Measurements from ENCODE around the gene SETD4. TPM values are rescaled to one million over a fixed set of nuclear protein-coding genes. Genes with fewer than 3 reads are reported as not detected.
"Not testable (repeated sequence)": the region's sequence is repeated elsewhere in the genome, so short reads cannot be mapped to it uniquely, and the experiment has no call there.

The SETD4 gene, protein sequence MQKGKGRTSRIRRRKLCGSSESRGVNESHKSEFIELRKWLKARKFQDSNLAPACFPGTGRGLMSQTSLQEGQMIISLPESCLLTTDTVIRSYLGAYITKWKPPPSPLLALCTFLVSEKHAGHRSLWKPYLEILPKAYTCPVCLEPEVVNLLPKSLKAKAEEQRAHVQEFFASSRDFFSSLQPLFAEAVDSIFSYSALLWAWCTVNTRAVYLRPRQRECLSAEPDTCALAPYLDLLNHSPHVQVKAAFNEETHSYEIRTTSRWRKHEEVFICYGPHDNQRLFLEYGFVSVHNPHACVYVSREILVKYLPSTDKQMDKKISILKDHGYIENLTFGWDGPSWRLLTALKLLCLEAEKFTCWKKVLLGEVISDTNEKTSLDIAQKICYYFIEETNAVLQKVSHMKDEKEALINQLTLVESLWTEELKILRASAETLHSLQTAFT
- 4.4 and 7.3 TPM in 2 replicates for total RNA-seq (2014; rRNA removed; shearing (Covaris generic))

DNA sequence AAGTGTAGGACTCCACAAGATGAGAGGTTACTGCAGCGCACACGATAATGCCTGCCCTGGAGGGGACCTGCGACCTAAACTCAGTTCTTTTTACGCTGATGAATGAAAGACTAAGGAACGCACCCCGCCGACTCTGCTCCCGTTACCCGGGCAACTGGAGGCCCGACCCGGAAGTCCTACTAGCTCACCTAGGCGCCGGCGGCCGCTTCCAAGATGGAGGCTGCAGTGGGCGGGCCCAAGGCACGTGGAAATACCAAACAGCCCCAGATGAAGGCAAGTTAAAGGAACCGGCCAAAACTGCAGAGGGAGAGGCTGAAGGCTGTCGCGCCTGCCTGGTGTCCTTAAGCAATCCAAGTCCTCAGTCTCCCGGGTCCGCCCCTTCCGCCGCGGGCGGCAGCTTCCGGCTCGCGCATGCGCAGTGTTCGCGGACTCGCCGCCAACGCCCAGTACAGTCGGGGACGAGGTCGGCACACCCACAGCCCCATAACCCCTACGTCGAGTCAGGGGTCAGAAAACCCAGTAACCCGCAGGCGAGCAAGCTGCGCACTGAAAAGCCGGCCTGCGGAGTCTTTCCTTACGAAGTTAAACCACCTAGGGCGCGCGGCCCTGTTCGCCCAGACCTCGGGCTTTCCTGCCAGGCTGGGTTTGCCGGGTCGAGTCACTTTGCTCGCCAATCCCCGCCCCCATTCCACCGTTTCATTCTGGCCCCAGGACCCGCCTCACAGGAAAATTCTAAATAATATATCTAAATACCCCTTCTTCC lies at the start of gene SETD4:
TSS of gene SETD4 (minus strand) at position 368 of the 763 bp plus-strand sequence. CDS start 1,638 bp downstream, outside the sequence.
- peak; percentile 87 for DNase-seq (ENCODE audit: low spot score)

DNA sequence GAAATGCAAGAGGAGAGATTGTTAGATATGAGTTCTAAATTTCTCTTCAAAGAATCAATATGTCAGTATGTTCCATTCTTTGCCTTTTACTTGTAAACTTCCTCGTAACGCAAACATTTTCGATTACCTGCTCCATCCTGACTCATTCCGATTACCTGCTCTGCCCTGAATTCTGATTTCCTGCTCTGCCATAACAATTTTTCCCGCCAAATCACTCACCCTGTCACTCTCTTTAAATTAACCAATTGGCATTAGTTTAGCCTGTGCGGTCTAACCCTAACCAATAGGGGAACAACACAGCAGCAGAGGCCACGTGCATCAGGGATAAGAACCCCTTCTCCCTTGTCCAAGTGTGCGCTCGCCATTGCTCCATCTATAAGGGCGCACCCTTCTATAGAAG lies 49.5 kb upstream of the SETD4 start:
- DNase-seq (ENCODE audit: low spot score): no peak

DNA sequence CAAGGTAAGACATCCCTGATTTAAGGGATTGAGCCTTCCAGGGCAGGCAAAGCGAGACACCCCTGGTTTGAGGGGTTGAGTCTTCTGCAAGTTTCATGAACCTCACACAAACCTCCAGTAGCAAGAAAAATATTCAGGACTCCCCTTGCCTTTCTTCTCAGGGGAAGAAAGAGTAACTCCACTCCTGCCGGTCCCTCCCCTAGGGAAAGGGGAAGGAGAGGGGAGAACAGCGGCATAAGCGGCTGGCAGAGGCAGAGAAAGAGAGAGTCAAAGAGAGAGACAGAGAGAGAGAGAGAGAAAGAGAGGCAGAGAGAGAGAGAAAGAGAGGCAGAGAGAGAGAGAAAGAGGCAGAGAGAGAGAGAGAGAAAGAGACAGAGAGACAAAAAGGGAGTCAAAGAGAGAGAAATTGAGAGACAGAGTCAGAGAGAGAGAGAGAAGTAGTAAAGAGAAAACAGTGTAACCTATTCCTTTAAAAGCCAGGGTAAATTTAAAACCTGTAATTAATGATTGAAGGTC lies 45.1 kb upstream of the SETD4 start:
- no peak for DNase-seq (ENCODE audit: low spot score)

DNA sequence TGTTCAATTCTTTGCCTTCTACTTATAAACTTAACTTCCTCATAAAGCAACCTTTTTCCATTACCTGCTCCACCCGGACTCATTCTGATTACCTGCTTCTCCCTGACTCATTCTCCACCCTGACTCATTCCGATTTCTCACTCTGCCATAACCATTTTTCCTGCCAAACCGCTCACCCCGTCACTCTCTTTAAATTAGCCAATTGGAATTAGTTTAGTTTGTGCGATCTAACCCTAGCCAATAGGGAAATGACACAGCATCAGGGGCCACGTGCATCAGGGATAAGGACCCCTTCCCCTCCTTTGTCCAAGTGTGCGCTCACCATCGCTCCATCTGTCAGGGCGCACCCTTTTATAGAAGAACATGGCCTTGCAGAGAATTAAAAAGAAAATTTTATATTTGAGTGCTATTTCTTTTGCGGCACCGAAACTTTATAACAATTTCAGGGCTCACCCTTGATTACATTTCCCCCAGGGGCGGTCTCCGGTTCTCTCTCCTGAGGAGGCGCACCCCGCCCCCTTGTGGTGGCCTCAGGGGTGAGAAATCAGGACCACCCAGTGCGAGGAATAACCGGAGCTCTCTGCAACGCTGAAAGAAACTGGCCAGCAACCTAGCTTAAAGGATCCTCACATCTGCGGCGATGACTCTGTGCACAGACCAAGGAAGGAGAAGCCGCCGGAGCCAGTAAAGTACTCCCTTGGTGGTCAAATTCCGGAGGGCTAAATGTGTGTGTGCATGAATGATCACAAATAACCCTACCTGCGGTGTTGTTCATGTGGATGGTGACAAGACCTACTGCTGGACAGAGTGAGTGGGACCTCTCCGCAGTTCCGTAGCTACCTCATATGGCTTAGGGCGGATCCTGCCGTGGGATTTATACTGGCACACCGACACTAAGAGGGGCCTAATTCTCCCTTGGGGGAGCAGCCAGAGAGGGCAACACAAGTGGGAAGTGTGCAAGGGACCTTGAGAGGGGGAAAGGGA lies 44.3 kb upstream of the SETD4 start:
- peak; percentile 22 for DNase-seq (ENCODE audit: low spot score)

DNA sequence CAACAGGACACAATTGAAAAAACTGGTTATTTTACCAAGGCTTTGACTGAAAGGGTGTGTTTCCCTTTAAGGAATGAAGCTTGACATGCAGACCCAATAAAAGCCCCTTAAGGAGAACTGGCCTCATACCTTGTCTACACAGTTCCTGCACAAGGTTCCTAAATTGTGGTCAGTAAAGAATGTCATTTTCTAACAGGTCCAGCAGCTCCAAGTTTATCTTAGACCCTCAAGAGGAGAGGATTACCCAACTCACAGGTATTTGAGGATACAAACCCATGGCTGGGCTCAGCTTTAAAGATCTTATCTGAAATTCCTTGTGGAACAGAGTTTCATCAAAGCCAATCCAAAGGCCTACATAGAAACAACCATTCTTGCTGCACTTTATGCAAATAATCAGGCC lies 43.1 kb upstream of the SETD4 start:
- no peak for DNase-seq (ENCODE audit: low spot score)

DNA sequence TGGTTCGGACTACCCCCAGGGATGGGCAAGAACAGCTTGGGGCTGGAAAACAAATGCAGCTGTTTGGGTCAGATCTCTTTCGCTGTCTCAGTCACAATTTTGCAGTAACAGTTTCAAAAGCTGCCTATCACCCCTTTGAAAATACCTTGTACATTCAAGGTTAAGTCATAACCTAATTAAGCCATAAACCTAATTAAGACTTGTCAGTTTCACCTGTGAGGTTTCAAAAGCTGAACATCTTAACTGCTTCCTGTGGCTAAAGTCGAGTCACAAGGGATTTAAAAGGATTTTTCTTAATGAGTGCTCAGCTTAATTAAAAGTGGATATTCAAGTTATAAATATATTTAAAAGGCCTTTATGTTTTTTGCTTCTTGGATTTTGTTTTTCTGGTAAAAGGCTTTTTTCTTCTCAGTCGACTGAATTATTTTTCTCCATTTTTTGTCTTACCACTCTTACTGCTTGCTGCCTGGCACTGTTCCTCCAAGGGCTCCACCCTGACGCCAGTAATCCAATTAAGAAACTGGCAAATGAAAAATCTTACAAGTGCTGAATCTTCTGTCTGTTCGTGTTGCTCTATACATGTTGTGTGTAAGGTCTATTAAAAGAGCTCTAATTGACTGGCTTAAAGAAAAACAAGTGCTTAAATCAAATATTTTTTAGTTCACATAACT lies 40.8 kb upstream of the SETD4 start:
- no peak for DNase-seq (ENCODE audit: low spot score)

DNA sequence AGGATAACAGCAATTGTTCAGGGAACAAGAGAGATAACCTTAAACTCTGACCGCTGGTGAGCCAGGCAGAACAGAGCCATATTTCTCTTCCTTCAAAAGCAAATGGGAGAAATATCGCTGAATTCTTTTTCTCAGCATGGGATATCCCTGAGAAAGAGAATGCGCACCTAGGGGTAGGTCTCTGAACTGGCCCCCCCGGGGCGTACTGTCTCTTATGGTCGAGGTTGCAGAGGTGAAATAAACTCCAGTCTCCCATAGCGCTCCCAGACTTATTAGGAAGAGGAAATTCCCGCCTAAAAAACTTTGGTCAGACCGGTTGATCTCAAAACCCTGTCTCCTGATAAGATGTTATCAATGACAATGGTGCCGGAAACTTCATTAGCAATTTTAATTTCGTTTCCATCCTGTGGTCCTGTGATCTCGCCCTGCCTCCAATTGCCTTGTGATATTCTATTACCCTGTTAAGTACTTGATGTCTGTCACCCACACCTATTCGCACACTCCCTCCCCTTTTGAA lies 39.4 kb upstream of the SETD4 start:
- not testable (repeated sequence) for DNase-seq (ENCODE audit: low spot score)

DNA sequence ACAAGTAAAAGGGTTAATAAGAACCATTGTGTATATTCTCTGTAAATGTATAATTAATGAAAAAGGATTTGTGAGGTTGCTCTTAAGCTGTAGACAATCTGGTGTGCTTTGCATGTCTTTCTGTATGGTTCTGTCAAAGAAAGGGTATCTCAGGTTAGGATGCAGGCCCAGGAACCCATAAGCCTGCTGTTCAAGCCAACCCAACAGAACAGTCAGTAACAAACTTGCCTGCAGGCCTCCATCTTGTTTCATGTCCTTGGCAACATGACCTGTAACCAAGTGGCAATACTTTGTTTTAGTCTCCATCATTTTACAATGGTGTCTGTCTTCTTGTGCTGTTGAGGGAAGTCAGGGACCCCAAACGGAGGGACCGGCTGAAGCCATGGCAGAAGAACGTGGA lies 38.7 kb upstream of the SETD4 start:
- no peak for DNase-seq (ENCODE audit: low spot score)

DNA sequence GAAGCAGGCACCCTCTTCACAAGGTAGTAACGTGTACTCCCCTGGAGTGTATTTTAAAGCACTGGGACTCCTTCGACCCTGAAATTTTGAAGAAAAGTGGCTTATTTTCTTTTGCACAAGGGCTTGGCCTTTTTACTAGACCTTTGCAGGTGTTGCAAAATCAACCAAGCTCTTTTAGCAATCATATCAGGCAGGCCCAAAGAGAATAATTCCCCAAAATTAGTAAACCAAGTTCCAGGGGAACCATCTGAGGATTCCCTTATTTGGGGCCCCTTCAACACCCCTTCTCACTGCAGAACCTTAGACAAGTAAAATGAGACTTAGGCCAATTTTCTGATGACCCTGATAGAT lies 37.8 kb upstream of the SETD4 start:
- DNase-seq (ENCODE audit: low spot score): no peak

DNA sequence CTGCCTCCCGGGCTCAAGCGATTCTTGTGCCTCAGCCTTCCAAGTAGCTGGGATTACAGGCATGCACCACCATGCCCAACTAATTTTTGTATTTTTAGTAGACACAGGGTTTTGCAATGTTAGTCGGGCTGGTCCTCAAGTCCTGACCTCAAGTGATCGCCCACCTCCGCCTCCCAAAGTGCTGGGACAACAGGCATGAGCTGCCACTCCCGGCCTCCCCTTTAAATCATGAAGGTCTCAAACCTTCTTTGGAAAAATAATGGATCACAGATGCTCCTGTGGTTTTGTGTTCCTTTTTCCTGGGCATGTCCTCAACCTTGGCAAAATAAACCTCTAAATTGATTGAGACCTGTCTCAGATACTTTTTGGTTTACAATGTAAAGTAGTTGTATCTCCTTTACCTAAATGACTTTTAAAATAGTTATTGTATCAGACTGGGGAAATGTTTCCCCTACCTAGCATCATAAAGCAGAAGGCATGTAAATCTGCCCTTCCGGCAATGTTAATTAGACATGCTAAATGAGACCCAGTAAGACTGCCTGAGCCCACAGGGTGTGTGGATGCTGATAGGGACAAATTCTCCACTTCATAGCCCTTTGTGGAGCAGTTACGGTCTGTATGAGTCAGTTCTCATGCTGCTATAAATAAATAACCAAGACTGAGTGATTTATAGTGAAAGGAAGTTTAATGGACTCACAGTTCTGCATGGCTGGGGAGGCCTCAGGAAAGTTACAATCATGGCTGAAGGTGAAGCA lies 37.3 kb upstream of the SETD4 start:
- DNase-seq (ENCODE audit: low spot score): no peak

DNA sequence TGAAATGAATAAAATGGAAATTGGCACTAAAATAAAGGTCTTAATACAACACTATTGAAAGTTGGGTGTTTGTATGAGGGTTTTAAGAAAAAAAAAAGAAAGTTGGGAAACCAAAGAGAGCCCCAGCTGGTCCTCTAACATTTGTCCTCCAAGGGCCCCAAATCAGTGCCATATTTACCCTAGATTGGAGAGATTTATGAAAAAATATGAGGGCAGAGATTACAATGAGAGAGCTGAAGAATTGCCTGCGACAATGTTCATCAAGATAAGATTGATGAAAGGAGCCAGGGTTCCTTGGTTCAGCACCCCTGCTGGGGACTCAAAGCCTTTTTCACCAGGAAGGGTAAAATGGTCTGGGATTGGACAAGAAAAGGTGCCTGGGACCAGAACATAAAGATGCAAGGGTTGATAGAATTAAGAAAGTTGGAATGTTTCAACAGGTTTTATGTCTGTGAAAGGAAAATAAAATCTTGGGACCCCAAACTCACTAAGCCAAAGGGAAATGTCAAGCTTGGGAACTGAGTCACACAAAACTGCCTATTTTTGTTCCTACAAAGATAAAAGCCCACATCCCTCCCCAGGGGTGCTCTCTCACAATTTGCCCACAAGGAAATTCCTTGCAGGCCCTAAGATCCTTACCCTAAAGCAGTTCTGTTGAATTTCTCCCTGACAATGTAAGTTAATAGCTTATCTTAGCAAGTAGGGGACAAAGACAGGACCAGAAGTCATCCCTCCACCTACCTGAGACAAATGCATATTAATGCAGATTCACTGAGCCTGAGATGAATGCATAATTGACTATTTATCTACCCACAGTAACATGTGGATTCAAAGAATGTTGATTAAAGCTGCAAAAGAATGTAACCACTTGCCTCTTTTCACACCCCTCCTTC lies 36.3 kb upstream of the SETD4 start:
- DNase-seq (ENCODE audit: low spot score): no peak

DNA sequence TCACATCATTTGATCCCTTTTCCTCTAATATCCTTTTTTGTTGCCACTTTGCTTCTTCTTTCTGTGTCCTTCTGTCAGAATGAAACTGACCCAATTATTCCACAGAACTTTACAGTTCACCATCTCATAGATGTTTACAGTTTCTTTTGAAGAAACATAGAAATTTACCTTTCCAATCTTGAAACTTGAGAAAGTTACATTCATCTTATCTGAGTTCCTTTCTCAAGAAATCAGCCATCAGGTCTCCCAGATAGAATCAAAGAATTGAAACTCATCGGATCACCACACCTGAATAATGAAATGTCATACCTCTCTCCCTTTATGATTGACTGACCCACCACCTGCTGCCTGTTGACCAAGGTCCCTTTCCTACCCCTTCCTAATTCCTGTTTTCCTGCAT lies 33.2 kb upstream of the SETD4 start:
- DNase-seq (ENCODE audit: low spot score): no peak

DNA sequence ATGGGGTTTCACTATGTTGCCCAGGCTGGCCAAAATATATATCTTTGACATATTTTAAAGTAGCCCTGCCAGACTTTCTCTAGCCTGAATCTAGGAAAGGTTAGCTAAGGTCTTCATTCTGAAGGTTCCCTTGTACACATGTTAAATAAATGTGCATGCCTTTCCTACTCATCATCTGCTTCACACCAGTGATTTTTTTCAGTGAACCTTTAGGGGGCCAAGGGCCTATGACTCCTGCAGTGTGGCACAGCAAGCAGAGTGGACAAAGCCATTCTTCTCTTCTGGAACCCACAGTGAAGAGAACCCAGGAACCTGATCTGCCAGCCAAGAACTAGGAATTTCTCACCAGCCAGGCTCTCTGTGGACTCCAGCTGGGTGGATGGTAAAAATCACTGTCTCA lies 32.4 kb upstream of the SETD4 start:
- no peak for DNase-seq (ENCODE audit: low spot score)

DNA sequence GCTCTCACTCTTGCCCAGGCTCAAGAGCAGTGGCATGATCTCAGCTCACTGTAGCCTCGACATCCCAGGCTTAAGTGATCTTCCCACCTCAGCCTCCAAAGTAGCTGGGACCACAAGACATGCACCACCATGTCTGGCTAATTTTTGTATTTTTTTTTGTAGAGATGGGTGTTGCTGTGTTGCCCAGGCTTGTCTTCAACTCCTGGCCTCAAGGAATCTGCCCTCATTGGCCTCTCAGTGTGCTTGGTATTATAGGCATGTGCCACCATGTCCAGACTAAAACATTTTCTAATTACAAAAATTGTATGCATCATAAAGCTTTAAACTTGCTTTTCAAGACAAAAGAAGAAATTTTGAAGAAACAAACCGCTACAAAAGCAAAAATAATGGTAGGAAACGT lies 29.6 kb upstream of the SETD4 start:
- DNase-seq (ENCODE audit: low spot score): no peak

DNA sequence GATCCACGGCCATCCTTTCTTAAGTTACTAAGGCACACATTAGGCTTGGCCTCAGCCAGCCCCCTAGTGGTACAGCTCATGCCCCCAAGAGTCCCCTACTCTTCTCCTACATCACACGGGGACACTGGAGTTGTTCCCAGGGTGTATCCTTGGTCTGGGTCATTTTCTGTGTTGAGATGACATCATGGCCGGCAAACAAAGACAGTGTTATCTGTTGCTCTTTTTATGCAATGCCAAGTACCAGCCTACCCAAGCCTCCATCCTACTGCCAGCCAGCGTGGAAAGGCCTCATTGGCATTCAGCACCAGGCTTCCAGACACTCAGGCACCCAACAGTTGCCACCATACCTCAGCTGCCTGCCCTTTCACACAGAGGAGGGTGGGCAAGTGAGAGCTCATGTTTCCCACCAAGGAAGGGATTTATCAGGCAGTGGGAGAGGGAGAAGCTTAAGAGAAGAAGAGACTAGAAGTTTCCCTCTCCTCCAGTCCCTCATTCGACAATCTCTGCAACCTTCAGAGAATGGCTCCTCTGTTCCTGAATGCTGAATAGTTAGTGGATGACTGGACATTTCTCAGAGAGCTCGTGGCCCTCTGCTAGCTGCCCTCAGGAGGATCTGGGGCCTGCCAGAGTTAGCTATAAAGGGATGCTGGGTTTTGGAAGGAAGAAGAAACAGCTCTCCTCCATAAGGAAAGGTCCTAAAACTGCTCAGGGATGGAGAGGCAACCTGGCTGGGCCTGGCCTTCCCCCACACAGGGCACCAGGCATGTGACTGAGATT lies 27.2 kb upstream of the SETD4 start:
- DNase-seq (ENCODE audit: low spot score): no peak

DNA sequence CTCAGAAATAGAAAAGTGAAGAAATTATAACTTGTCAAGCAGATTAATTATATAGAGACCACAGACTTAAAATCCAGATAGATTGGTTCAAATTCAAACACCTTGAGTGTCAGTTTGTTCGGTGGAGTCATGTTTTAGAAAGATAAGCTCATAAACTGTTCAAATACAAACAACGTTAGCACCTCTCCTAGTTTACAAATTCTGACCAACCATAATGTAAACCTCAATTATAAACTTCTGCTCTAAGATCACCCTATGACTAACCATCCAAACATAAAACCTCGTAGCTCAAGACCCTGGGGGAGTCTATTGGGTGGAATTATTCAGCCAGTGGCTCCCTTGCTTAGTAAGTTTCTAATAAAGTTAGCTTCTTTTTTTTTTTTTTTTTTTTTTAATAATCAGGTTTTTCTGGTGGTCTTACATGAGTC lies 21.9 kb upstream of the SETD4 start:
- DNase-seq (ENCODE audit: low spot score): no peak

DNA sequence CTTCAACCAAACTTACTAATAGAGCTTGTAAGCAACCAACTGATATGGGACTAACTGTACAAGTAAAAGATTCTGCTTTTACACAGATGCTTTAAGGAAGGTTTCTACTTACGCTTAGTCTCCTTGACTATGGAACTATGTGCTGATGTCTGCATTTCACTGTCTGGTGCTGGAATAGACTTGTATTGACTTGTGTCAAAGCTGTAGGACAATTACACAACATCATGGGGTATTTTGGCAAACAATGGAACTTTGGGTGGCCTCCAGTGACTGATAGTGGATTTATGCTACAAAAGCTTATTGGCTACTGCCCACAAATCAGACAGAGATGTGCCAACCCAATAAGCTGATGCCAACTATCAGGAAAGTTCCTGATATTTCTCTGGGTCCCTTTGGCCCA lies 20.1 kb upstream of the SETD4 start:
- DNase-seq (ENCODE audit: low spot score): no peak

DNA sequence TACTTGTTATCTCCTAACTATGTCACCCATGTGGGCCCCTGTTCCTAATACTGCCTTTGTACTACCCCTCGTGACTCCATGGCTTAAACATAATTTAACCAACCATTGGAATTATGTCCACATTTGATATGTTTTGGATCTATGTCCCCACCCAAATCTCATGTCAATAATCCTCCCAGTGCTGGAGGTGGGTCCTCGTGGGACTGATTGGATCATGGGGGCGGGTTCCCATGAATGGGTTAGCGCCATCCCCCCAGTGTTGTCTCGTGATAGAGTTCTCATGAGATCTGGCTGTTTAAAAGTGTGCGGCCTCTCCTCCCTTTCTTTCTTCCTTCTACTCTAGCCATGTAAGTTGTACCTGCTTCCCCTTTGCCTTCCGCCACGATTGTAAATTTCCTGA lies 19.3 kb upstream of the SETD4 start:
- no peak for DNase-seq (ENCODE audit: low spot score)
